ENCODE data around the gene OSBP2.

OSBP2 gene

GRCh38 chr22:30861688-30862552, 167.2 kb downstream of the OSBP2 start:
- H3K9ac ChIP-seq (ENCODE audit: insufficient read length): no peak overlapping the region
- peak overlapping the region; percentile 71; the same call in 1 of the 2 replicates for H3K27ac ChIP-seq
- peak overlapping the region; percentile 52 for H3K4me3 ChIP-seq
- H3K36me3 ChIP-seq (ENCODE audit: insufficient read depth, low read length): no peaks in the 10 kb centered on the region
- no peak for TF ChIP-seq POLR2AphosphoS5 (IDR thresholded peaks at IDR 0.05; ENCODE audit: borderline replicate concordance, low read depth, low read length)
- no peak for DNase-seq (ENCODE audit: low read depth, low spot score)
- H3K9me3 ChIP-seq (ENCODE audit: low read depth, low read length): no peaks in the 10 kb centered on the region

- no peak overlapping the region for H3K27ac ChIP-seq
- TF ChIP-seq EZH2 (IDR thresholded peaks at IDR 0.05): no peak
- TF ChIP-seq FOXP2 (optimal IDR thresholded peaks at IDR 0.05; ENCODE audit: control extremely low read depth, extremely low read length, insufficient read depth): no peak
- no peak overlapping the region for H3K9ac ChIP-seq (ENCODE audit: insufficient read length)
- no peaks in the 10 kb centered on the region for H3K36me3 ChIP-seq (ENCODE audit: insufficient read depth, low read length)
- DNase-seq (ENCODE audit: low read depth, low spot score): no peak
- H3K4me3 ChIP-seq: no peak overlapping the region
- no peaks in the 10 kb centered on the region for H3K9me3 ChIP-seq (ENCODE audit: low read depth, low read length)
Measured at GRCh38 chr22:30863081-30863833, 168.6 kb downstream of the OSBP2 start.

GRCh38 chr22:30864441-30865420, 170.1 kb downstream of the OSBP2 start:
- H3K27ac ChIP-seq: no peak overlapping the region
- TF ChIP-seq EZH2 (IDR thresholded peaks at IDR 0.05): no peak
- TF ChIP-seq FOXP2 (optimal IDR thresholded peaks at IDR 0.05; ENCODE audit: control extremely low read depth, extremely low read length, insufficient read depth): no peak
- no peak for TF ChIP-seq POLR2AphosphoS5 (IDR thresholded peaks at IDR 0.05; ENCODE audit: borderline replicate concordance, low read depth, low read length)
- H3K4me3 ChIP-seq: no peak overlapping the region
- H3K36me3 ChIP-seq (ENCODE audit: insufficient read depth, low read length): no peaks in the 10 kb centered on the region
- H3K9me3 ChIP-seq (ENCODE audit: low read depth, low read length): no peaks in the 10 kb centered on the region
- DNase-seq (ENCODE audit: low read depth, low spot score): no peak
- no peak overlapping the region for H3K9ac ChIP-seq (ENCODE audit: insufficient read length)

GRCh38 chr22:30865656-30866055, 171.0 kb downstream of the OSBP2 start:
- TF ChIP-seq FOXP2 (optimal IDR thresholded peaks at IDR 0.05; ENCODE audit: control extremely low read depth, extremely low read length, insufficient read depth) (no peak), POLR2AphosphoS5 (IDR thresholded peaks at IDR 0.05; ENCODE audit: borderline replicate concordance, low read depth, low read length) (no peak), EZH2 (IDR thresholded peaks at IDR 0.05) (no peak)
- H3K4me3 ChIP-seq: no peak overlapping the region
- H3K9me3 ChIP-seq (ENCODE audit: low read depth, low read length): no peaks in the 10 kb centered on the region
- DNase-seq (ENCODE audit: low read depth, low spot score): no peak
- H3K9ac ChIP-seq (ENCODE audit: insufficient read length): no peak overlapping the region
- H3K27ac ChIP-seq: no peak overlapping the region
- no peaks in the 10 kb centered on the region for H3K36me3 ChIP-seq (ENCODE audit: insufficient read depth, low read length)

- Histone ChIP-seq H3K36me3 (ENCODE audit: insufficient read depth, low read length) (no peaks in the 10 kb centered on the region), H3K27ac (no peak overlapping the region), H3K9me3 (ENCODE audit: low read depth, low read length) (no peaks in the 10 kb centered on the region), H3K4me3 (no peak overlapping the region), H3K9ac (ENCODE audit: insufficient read length) (no peak overlapping the region)
- TF ChIP-seq FOXP2 (optimal IDR thresholded peaks at IDR 0.05; ENCODE audit: control extremely low read depth, extremely low read length, insufficient read depth): no peak
- TF ChIP-seq POLR2AphosphoS5 (IDR thresholded peaks at IDR 0.05; ENCODE audit: borderline replicate concordance, low read depth, low read length): no peak
- TF ChIP-seq EZH2 (IDR thresholded peaks at IDR 0.05): no peak
- DNase-seq (ENCODE audit: low read depth, low spot score): no peak
Measured at GRCh38 chr22:30866216-30866615, 171.5 kb downstream of the OSBP2 start.

GRCh38 chr22:30866811-30867271, 172.2 kb downstream of the OSBP2 start:
- no peak for TF ChIP-seq POLR2AphosphoS5 (IDR thresholded peaks at IDR 0.05; ENCODE audit: borderline replicate concordance, low read depth, low read length)
- no peak for TF ChIP-seq EZH2 (IDR thresholded peaks at IDR 0.05)
- TF ChIP-seq FOXP2 (optimal IDR thresholded peaks at IDR 0.05; ENCODE audit: control extremely low read depth, extremely low read length, insufficient read depth): no peak
- H3K9ac ChIP-seq (ENCODE audit: insufficient read length): no peak overlapping the region
- H3K9me3 ChIP-seq (ENCODE audit: low read depth, low read length): no peaks in the 10 kb centered on the region
- no peak overlapping the region for H3K4me3 ChIP-seq
- DNase-seq (ENCODE audit: low read depth, low spot score): no peak
- H3K27ac ChIP-seq: no peak overlapping the region
- no peaks in the 10 kb centered on the region for H3K36me3 ChIP-seq (ENCODE audit: insufficient read depth, low read length)

- no peak for TF ChIP-seq FOXP2 (optimal IDR thresholded peaks at IDR 0.05; ENCODE audit: control extremely low read depth, extremely low read length, insufficient read depth)
- no peak for TF ChIP-seq POLR2AphosphoS5 (IDR thresholded peaks at IDR 0.05; ENCODE audit: borderline replicate concordance, low read depth, low read length)
- no peak for TF ChIP-seq EZH2 (IDR thresholded peaks at IDR 0.05)
- Histone ChIP-seq H3K9me3 (ENCODE audit: low read depth, low read length) (no peaks in the 10 kb centered on the region), H3K9ac (ENCODE audit: insufficient read length) (no peak overlapping the region), H3K36me3 (ENCODE audit: insufficient read depth, low read length) (no peaks in the 10 kb centered on the region), H3K27ac (no peak overlapping the region), H3K4me3 (no peak overlapping the region)
- DNase-seq (ENCODE audit: low read depth, low spot score): no peak
Measured at GRCh38 chr22:30867746-30868662, 173.3 kb downstream of the OSBP2 start.
